ENCODE measurements around the gene SHC2. TPM values are rescaled to one million over a fixed set of nuclear protein-coding genes. Genes with fewer than 3 reads are reported as not detected.

The SHC2 gene
- total RNA-seq, 2 donors from 2014 or later = 2.7 to 9.5 TPM

DNA sequence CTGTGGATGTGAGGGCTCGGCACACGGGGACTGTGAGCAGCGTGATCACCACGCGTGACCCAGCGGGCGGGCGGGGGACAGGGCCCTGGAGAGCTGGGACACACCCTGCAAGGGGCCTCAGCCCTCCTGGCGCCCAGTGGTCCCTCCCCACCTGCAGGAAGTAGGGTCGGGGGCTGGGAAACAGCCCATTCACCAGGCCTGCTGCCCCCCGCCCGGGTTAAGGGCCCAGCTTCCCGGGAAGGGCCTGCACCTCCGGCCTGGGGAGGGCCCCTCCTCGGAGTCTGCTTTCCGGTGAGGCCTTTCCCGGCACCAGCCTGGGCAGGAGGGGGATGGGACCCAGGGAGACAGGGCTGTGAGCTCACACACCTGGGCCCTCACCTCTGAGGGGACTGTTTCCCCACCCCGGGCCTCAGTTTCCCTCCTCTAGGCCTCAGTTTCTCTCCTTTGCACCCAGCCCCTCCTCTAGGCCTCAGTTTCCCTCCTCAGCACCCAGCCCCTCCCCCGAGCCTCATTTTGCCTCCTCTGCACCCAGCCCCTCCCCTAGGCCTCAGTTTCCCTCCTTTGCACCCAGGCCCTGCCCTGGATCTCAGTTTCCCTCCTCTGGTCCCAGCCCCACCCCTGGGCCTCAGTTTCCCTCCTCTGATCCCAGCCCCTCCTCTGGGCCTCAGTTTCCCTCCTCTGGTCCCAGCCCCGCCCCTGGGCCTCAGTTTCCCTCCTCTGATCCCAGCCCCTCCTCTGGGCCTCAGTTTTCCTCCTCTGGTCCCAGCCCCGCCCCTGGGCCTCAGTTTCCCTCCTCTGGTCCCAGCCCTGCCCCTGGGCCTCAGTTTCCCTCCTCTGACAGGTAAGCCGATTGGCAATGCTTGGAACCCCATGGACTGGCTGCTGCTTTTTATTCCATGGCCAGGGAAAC lies 33.6 kb upstream of the SHC2 start:
- no peak for TF ChIP-seq CTCF (IDR thresholded peaks at IDR 0.05)
- Histone ChIP-seq H3K4me3 (no peak overlapping the region), H3K27me3 (peaks cover 28% of the 10 kb centered on the region)

DNA sequence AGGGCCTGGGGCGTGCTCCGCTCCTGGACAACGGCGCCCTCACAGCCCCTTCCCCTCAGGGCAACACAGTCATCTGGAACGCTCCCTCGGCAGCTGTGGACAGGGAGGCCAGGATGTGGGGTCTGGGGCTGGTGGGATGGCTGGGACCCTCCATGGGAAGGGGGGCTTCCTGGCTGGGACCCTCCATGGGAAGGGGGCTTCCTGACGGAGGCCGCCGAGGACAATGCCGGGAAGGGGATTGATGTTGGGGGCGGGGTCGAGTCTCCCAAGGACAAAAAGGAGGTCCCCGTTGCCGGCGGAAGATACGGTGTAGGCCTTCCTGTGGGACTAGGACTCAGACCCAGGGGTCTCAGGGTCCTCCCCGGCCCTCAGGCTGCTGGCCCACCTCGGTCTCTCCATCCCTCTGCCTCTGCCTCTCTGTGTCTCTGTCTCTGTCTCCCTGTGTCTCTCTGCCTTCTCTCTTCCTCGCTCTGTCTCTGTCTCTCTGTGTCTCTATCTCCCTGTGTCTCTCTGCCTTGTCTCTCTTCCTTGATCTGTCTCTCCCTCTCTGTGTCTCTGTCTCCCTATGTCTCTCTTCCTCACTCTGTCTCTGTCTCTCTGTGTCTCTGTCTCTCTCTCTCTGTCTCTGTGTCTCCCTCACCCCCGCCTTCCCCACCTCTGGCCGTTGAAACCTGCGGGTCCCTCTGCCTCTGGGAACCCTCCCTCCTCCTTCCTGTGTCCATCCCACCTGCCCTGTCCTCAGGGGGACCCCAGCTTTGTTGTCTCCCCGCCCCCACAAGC lies 32.7 kb upstream of the SHC2 start:
- DNase-seq = no peak
- H3K9me3 ChIP-seq = no peaks in the 10 kb centered on the region
- H3K36me3 ChIP-seq = no peaks in the 10 kb centered on the region
- H3K27me3 ChIP-seq = peaks cover 21% of the 10 kb centered on the region
- H3K4me1 ChIP-seq = peaks cover 7% of the 10 kb centered on the region
- no peak for TF ChIP-seq CTCF (IDR thresholded peaks at IDR 0.05)
- H3K4me3 ChIP-seq = no peak overlapping the region
- no peak overlapping the region for H3K9ac ChIP-seq (ENCODE audit: low read depth in 2 of 2, low read length in 2 of 2)
- intact Hi-C loops (cut with DNase I) = no loop called here
- no peak overlapping the region for H3K27ac ChIP-seq

More for the DNA sequence above, 33.6 kb upstream of the SHC2 start:
- no peak for DNase-seq
- H3K9me3 ChIP-seq = no peaks in the 10 kb centered on the region
- H3K9ac ChIP-seq (ENCODE audit: low read depth in 2 of 2, low read length in 2 of 2) = no peak overlapping the region
- H3K4me1 ChIP-seq = peaks cover 7% of the 10 kb centered on the region
- no peak overlapping the region for H3K27ac ChIP-seq
- no peaks in the 10 kb centered on the region for H3K36me3 ChIP-seq
- intact Hi-C loops (cut with DNase I) = no loop called here

DNA sequence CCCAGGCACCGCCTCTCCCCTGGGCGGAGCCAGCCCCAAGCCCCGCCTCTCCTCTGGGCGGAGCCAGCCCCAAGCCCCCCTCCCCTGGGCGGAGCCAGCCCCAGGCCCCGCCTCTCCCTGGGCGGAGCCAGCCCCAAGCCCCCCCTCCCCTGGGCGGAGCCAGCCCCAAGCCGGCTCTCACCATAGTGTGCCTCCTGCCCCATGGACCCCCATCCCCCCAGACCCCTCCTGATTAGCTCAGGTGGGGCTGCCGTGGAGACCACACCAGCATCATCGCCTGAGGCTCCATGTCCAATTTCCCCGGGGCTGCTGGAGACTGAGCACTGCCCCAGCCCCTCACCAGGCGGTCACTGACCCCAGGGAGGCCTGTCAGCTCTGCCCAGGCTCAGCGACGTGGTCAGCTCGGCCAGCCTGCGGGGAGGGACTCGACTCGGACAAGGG lies 31.3 kb upstream of the SHC2 start:
- no peaks in the 10 kb centered on the region for H3K36me3 ChIP-seq
- no peak for DNase-seq
- no peak for TF ChIP-seq CTCF (IDR thresholded peaks at IDR 0.05)
- no peak overlapping the region for H3K4me3 ChIP-seq
- intact Hi-C loops (cut with DNase I) = no loop called here
- no peak overlapping the region for H3K9ac ChIP-seq (ENCODE audit: low read depth in 2 of 2, low read length in 2 of 2)
- H3K27me3 ChIP-seq = peaks cover 10% of the 10 kb centered on the region
- H3K27ac ChIP-seq = no peak overlapping the region
- no peaks in the 10 kb centered on the region for H3K9me3 ChIP-seq
- peaks cover 7% of the 10 kb centered on the region for H3K4me1 ChIP-seq

GRCh38 chr19:491146-491741 lies 30.4 kb upstream of the SHC2 start:
- no peak overlapping the region for H3K27ac ChIP-seq
- DNase-seq = no peak

More at GRCh38 chr19:491146-491741, 30.4 kb upstream of the SHC2 start:
- no peak for TF ChIP-seq CTCF (IDR thresholded peaks at IDR 0.05)
- Histone ChIP-seq H3K36me3 (no peaks in the 10 kb centered on the region), H3K4me1 (peaks cover 7% of the 10 kb centered on the region), H3K27me3 (peaks cover 8% of the 10 kb centered on the region), H3K9ac (ENCODE audit: low read depth in 2 of 2, low read length in 2 of 2) (no peak overlapping the region), H3K4me3 (no peak overlapping the region), H3K9me3 (no peaks in the 10 kb centered on the region)
- intact Hi-C loops (cut with DNase I) = no loop called here
